Measurements from ENCODE around the gene ATOH1. TPM values are rescaled to one million over a fixed set of nuclear protein-coding genes. Genes with fewer than 3 reads are reported as not detected.

Gene ATOH1
- total and polyA plus RNA-seq, 9 donors, result not detected

GRCh38 chr4:93831716-93832496 is 3.4 kb downstream of the ATOH1 start:
- no peak for TF ChIP-seq CTCF (IDR thresholded peaks at IDR 0.05)
- TF ChIP-seq EP300 (IDR thresholded peaks at IDR 0.05), result no peak
- no peak for TF ChIP-seq POLR2A (IDR thresholded peaks at IDR 0.05)
- Histone ChIP-seq H3K9me3 (peaks cover 0 to 3% of the 10 kb centered on the region in 2 donors), H3K36me3 (no peaks in the 10 kb centered on the region), H3K4me1 (ENCODE audit: insufficient read depth) (peaks cover 5% of the 10 kb centered on the region), H3K27ac (no peak overlapping the region), H3K27me3 (no peaks in the 10 kb centered on the region), H3K4me3 (no peak overlapping the region)
- DNase-seq, result no peak
- WGBS, 3 donors, result 9 to 14% (median 10%) methylated on average over 25 of the region's 25 CpGs
- intact Hi-C loops (cut with DNase I), result no loop called here

- peaks cover 1% of the 10 kb centered on the region for H3K4me1 ChIP-seq (ENCODE audit: insufficient read depth)
- H3K27me3 ChIP-seq, result no peaks in the 10 kb centered on the region
- H3K4me3 ChIP-seq, result no peak overlapping the region
- intact Hi-C loops (cut with DNase I), result no loop called here
- peaks cover 0 to 3% of the 10 kb centered on the region in 2 donors for H3K9me3 ChIP-seq
- WGBS, 3 donors, result 6 to 7% (median 6%) methylated on average over 41 to 42 of the region's 42 CpGs
- H3K27ac ChIP-seq, result no peak overlapping the region
- DNase-seq, result no peak
- H3K36me3 ChIP-seq, result no peaks in the 10 kb centered on the region
- TF ChIP-seq POLR2A (IDR thresholded peaks at IDR 0.05) (no peak), EP300 (IDR thresholded peaks at IDR 0.05) (no peak)
Observed at GRCh38 chr4:93834249-93835066, 5.9 kb downstream of the ATOH1 start.

GRCh38 chr4:93835929-93836328 is 7.4 kb downstream of the ATOH1 start:
- no peaks in the 10 kb centered on the region for H3K27me3 ChIP-seq
- no peaks in the 10 kb centered on the region for H3K4me1 ChIP-seq (ENCODE audit: insufficient read depth)
- no peak for TF ChIP-seq CTCF (IDR thresholded peaks at IDR 0.05)
- no peak for TF ChIP-seq POLR2A (IDR thresholded peaks at IDR 0.05)
- no peak for TF ChIP-seq EP300 (IDR thresholded peaks at IDR 0.05)
- H3K36me3 ChIP-seq, result no peaks in the 10 kb centered on the region
- WGBS, 3 donors, result 82 to 93% (median 90%) methylated on average over 1 of the region's 1 CpG
- intact Hi-C loops (cut with DNase I), result no loop called here
- no peak overlapping the region for H3K4me3 ChIP-seq
- H3K27ac ChIP-seq, result no peak overlapping the region
- peaks cover 0 to 3% of the 10 kb centered on the region in 2 donors for H3K9me3 ChIP-seq
- DNase-seq, result no peak

- no peaks in the 10 kb centered on the region for H3K36me3 ChIP-seq
- peaks cover 0 to 3% of the 10 kb centered on the region in 2 donors for H3K9me3 ChIP-seq
- no peak overlapping the region for H3K27ac ChIP-seq
- WGBS, 3 donors, result 51 to 67% (median 58%) methylated on average over 4 of the region's 4 CpGs
- no peak overlapping the region for H3K4me3 ChIP-seq
- no peaks in the 10 kb centered on the region for H3K27me3 ChIP-seq
- intact Hi-C loops (cut with DNase I), result no loop called here
- no peak for DNase-seq
- no peaks in the 10 kb centered on the region for H3K4me1 ChIP-seq (ENCODE audit: insufficient read depth)
- TF ChIP-seq CTCF (IDR thresholded peaks at IDR 0.05) (no peak), POLR2A (IDR thresholded peaks at IDR 0.05) (no peak), EP300 (IDR thresholded peaks at IDR 0.05) (no peak)
Observed at GRCh38 chr4:93839704-93840103, 11.2 kb downstream of the ATOH1 start.
